SHP77 (cell line): ENCODE measurements around the gene PSMC1.

Experiments used
- DNase-seq, 2 experiments: peaks; one replicate each; lab custom pipeline; 2025; lab: John Stamatoyannopoulos, UW

PSMC1 gene

GRCh38 chr14:90276646-90277367 lies 20.5 kb downstream of the PSMC1 start:
- no peak for DNase-seq

GRCh38 chr14:90277581-90278198 lies 21.3 kb downstream of the PSMC1 start:
- no peak for DNase-seq

GRCh38 chr14:90278199-90279175 lies 22.1 kb downstream of the PSMC1 start:
- DNase-seq = no peak

DNA sequence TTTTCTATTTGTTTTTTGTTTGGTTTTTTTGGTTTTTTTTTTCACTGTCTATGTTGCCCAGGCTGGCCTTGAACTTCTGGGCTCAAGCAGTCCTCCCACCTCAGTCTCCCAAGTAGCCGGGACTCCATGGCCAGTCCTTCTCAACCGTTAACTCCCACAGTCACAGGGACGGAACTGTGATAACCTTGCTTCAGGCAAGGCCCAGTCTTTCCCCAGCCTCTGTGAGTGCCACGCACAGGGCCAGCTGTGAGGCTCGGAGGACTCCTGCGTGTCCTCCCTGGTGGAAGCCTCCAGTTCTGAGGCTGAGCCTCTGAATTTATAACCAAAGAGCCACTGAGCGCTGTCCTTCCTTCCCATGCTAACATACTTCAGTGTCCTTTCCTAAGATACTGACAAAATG lies 23.7 kb downstream of the PSMC1 start:
- no peak for DNase-seq

GRCh38 chr14:90281261-90281660 lies 24.9 kb downstream of the PSMC1 start:
- no peak for DNase-seq

- no peak for DNase-seq
Observed at GRCh38 chr14:90281756-90282155, 25.4 kb downstream of the PSMC1 start.

DNA sequence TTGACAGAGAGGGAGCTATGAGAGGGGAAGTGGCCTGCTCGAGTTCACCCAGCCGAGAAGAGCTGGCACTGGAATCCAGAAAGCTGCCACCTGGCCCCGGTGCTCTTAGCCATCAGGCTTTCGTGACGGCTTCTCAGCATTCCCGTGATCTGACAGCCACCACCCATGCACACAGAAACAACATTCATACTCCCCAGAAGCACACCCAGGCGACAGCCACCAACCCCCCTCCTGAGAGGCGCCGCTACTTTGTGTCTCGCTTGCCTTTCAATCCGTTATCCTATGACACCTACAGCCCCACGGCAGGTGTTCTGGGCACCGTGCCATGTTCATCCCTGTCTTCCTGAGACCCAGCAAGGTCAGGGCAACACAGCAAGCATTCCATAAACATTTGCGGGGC lies 31.4 kb downstream of the PSMC1 start:
- no peak for DNase-seq

DNA sequence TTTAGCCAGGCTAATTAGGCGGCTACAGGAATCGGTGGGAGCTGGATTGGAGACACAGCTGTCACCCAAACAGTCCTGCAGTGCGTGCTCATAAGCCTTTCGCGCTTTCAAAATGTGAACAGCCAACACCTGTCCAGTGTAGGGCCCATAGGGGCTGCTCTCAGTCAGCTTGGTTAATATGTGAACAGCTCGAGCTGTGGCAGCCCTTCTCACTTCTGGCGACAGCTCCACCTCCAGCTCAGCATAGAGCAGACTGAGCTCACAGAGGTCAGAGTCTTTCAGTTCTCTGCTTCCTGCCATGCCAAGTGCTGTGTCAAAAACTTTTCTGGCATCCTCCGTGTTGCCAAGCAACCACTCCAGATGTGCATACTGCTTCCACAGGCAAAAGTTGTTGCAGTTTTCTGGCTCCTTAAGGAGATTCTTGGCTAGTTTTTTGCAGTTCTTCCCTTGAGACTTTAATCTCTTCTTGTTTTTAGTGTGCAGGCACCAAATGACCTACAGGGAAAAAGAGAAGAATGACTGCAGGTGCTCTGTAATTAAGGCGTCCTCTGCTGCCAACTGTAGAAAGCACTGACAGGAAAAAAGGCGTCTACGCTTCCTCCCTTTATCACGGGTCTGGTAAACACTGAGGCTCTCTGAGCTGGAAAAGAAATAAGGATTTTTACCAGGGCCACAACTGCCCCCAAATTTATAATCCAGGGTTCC lies 32.5 kb downstream of the PSMC1 start:
- no peak for DNase-seq

- DNase-seq = no peak
Observed at GRCh38 chr14:90290337-90291011, 34.1 kb downstream of the PSMC1 start.

DNA sequence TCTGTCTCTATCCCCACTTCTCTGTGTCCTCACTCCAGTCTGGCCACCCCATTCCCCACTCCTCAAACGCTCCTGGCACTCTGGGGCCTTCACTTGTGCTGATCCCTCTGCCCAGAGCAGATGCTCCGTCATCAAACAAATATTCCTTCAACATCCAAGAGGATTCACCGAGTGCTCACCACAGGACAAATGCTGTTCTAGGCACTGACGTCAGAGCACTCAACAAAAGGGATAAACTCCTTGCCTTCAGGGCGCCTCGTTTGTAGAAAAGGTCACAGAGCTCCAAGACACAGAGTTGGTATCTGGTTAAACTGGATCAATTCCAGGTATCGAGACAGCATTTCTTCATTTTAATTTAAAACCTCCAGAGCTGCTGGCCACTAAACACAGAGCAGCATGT lies 35.3 kb downstream of the PSMC1 start:
- DNase-seq = no peak

GRCh38 chr14:90293766-90294730 lies 37.7 kb downstream of the PSMC1 start:
- no peak for DNase-seq

DNA sequence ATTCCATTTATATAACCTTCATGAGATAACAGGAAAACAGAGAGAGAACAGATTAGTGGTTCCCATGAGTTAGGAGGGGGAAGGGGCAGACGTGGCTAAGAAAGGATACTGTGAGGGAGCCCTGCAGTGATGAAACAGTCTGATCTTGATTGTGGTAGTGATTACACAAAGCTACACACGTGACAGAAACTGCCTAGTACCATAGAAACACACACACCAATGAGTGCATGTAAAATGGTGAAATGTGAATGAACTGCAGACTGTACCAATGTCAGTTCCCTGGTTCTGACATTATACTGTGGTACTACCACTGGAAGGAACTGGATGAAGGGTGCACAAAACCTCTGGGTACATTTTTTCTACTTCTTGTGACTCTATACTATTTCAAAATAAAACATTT lies 38.5 kb downstream of the PSMC1 start:
- DNase-seq = no peak

DNA sequence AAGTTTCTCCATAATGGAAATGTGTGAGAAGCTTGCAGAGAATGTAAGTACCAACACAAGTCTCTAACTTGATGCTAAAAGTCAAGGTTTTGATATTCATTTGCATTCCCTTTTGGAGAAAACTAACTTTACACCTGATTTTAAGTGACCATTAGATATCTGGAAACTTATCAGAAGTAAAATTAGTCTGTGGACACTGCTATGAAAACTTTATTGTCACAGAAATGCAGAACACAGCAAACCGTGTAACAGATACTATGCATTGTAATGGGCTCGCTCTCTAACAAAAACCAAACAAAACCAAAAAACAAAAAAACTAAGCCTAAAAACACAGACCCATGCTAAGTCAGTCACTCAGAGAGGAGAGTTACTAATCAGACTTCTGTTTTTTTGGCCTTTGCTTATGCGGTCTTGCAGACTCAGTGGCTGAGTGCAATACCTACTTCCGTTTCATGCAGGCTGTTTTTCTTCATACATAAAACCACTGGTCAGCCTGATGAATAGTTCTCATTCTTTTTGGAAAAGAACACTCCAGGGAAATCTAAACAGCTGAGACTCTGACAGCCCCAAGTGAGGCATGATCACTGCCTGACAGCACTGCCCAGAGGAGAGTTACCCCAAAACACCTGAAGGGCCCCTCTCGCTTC lies 39.6 kb downstream of the PSMC1 start:
- no peak for DNase-seq

DNA sequence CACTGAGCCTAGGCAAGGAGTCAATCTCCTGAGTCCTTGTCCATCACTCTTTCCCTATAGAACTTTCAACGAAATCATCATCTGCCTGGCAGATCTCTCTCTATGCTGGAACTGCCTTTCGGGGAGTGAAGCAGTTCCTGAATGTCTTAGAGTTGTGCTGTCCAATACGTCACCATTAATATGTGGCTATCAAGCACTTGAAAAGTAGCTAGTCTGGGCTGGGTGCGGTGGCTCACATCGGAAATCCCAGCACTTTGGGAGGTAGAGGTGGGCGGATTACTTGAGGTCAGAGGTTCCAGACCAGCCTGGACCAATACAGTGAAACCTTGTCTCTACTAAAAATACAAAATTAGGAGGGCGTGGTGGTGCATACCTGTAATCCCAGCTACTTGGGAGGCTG lies 40.3 kb downstream of the PSMC1 start:
- no peak for DNase-seq

- DNase-seq = no peak
Observed at GRCh38 chr14:90297876-90298629, 41.7 kb downstream of the PSMC1 start.

DNA sequence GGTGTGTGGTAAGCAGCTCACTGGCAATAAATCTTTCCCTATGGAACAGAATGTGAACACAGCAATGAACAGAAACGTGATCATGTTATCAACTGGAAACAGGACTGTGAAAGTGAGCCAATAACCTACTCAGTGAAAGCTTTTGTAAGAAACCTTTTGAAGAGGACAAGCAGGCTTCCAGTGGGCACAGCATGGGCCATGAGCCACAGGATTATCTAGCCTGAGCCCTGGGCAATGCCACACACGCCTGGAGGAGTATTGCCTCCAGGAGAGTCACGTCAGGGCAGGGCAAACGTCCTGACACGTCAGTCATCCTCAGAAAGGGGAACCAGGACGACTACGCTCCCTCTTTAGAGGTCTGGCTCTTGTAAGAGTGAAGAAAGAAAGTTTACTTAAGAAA lies 43.1 kb downstream of the PSMC1 start:
- no peak for DNase-seq

DNA sequence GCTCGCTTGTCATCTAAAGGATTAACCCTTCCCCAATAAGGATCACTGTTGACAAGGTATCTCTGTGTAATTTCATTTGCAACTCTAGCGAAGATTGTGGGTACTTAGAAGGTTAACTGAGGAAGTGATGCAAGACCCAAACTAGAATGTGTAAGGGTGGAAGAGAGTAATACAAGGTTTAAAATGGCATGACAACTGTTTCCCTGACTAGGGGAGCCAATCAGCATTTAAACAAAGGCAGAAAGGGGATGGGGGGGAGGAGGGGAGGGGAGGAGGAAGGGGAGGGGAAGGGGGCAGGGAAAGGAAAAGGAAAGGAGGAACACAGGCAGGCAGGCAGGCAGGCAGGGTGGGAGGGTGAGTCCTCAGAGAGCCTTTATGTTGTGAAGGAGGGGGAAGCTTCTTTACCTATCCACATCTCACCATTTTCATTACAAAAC lies 44.3 kb downstream of the PSMC1 start:
- no peak for DNase-seq

DNA sequence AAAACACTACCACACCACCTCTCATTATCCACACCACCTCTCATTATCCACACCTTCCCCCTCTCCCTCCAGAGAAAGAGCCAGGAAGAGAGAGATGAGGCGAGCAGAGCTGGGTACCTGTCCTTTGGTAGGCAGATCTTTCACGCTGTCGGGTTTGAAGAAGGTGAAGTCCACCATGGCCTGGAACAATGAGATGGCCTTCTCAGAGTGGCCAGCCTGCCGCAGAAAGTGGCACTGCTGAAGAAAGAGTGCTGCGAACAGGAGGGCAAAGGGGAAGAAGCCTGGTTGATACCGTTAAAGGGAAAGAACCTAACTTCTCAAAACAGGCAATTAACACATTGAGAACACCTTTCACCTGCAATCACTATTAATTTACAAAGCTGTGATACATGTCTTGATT lies 44.8 kb downstream of the PSMC1 start:
- DNase-seq = no peak

DNA sequence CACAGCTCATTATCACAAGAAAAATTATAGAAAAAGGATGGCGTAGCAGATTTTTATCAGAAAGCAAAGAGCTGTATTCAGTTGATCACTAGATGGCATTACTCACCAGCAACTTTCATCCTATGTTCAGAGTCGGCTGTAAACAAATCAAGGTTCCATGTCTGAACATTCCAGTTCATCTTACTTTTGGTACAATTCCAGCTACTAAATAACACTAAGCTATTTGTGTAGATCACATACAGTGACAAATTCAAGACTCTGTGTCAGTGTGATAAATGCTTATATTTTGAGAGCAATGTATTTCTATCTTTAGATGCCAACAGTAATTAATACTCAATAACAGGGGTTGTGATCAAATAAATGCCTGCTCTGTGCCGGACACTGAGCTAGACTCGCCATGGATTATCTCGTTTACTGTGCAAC lies 45.3 kb downstream of the PSMC1 start:
- peak in 1 of 2 experiments; percentile 23 for DNase-seq
